NCI-H510A (cell line): ENCODE measurements around the gene ZNF407.

Experiments
- DNase-seq: peaks from one replicate; lab custom pipeline; 2025; lab: John Stamatoyannopoulos, UW

The ZNF407 gene

DNA sequence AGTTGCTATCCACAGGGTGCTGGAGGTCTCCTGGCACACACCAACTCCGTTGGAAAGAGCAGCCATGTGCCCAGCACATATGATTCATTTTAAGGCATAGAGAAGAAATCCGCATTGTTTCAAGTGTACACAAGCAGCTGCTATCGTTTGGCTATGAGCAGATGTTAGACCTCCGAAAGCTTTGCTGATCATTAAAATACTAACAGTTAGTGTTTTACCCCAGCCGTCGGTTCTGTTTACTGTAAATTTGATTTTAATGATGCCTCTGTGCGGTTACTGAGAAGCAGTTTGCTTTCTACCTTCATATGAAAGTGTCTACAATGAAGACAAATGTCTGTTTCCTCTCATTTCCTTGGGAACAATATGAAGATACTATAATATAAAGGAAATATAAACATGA, 456.4 kb downstream of the ZNF407 start:
- DNase-seq = no peak

DNA sequence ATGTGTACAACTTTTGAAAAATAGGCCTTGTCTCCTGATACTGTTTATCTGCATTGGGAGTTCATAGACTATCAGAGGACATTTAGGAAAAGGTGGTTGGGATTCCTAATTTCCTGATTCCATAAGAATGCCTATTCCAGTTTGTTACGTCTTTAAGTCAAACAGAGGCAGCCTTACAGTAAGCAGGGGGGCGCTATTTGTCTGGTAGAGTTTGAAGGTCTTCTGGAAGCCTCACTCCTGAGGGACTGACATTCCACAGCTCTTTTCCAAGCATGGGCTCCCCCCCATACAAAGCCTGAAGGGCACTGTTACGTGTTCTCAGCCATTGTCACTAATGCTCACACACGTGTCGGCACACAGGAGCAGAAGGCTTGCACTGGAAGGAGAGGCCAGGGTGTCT, 456.9 kb downstream of the ZNF407 start:
- no peak for DNase-seq

DNA sequence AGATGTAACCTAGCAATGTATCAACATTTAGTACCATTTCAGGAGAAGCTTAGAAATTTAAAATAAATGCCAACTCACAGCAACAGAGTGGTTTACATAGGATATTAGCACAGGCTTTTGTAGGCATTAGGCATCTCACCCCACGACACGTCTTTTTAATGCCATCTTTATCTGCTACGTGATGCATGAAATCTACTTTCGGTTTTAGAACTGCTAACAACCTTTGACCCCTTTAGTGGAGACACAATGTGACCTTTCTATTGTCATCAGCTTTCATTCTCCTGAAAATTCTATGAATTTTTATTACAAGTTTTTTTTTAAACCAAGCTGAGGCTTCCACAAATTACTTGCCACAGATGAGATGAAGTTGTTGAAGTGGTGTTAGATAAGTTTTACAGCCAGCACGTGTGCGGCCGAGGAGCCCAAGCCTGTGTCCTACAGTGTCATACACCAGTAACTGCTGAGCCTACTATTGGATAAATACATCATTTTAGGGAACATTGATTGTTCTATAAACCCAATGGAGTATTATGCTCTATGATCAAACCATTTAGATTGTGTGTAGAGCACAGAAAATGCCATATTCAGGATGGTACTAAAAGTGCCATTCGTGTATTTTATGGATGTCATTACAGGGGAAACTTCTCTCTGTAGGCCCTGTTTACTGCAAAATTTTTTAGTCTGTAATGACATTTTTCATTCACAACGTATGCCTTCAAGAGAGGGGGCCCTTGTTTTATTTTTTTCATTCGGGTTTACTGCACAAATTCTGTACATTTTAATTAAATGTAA, 459.7 kb downstream of the ZNF407 start:
- no peak for DNase-seq

DNA sequence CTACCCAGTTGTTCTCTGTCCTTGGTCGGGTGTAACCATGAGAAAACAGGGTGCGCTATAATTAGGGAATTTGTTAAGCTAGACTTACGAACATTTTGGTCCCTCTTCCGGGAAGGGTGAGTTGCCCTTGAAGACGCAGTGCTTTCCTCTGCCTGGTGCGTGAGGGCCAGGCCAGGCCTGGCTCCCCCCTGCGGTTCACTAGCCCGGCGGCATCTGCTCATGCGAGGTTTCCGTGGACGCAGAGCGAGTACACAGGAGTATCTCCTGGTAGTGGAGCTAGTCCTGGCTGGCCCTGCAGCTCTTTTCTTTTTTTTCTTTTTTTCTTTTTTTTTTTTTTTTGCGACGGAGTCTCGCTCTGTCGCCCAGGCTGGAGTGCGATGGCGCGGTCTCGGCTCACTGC, 462.5 kb downstream of the ZNF407 start:
- no peak for DNase-seq

DNA sequence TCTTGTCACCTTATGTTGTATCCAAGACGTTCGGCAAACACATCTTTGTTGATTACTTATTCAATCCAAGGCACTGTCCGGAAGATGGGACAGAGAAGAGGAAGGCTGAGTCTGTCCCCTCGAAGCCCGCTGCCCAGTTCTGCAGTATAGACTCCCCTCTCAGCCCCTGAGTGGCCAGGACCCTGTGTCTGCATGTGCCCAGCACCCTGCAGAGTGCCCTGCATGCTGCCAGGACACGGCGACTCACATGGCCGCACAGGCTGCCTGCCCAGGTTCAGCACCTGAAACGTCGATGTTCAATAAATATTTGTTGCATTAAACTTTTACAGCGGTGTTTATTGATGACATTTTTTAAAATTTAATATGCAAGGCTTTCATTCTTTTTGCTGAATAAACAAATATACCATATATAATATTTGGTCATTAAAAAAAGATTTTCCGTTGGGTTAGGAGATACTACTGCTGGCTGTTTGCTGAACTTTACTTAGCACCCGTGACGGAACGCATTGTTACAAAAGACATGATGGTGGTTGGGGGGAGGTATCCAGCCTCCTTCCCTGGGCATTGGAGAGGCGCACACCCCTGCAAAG, 464.7 kb downstream of the ZNF407 start:
- DNase-seq = no peak

DNA sequence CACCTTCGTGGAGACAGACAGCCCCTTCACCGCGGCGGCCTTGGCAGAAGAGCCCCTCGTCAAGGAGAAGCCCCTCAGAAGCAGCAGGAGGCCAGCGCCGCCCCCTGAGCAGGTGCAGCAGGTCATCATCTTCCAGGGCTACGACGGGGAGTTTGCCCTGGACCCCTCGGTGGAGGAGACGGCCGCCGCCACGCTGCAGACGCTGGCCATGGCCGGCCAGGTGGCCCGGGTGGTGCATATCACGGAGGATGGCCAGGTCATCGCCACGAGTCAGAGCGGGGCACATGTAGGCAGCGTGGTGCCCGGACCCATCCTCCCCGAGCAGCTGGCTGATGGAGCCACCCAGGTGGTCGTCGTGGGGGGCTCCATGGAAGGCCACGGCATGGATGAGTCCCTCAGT, 465.5 kb downstream of the ZNF407 start:
- no peak for DNase-seq

DNA sequence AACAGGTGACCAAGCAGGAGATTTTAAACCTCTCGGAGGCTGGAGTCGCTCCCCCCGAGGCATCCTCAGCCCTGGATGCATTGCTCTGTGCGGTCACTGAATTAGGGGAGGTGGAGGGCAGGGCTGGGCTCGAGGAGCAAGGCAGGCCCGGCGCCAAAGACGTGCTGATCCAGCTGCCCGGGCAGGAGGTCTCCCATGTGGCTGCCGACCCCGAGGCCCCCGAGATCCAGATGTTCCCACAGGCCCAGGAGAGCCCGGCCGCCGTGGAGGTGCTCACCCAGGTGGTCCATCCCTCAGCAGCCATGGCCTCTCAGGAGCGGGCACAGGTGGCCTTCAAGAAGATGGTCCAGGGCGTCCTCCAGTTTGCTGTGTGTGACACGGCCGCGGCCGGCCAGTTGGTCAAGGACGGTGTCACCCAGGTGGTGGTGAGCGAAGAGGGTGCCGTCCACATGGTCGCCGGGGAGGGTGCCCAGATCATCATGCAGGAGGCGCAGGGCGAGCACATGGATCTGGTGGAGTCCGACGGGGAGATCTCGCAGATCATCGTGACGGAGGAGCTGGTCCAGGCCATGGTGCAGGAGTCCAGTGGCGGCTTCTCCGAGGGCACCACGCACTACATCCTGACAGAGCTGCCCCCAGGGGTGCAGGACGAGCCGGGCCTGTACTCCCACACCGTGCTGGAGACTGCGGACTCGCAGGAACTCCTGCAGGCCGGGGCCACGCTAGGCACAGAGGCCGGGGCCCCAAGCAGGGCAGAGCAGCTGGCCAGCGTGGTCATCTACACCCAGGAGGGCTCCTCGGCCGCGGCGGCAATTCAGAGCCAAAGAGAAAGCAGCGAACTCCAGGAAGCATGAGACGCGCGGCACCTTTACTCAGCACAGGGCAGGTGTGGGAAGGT, 466.2 kb downstream of the ZNF407 start:
- no peak for DNase-seq

DNA sequence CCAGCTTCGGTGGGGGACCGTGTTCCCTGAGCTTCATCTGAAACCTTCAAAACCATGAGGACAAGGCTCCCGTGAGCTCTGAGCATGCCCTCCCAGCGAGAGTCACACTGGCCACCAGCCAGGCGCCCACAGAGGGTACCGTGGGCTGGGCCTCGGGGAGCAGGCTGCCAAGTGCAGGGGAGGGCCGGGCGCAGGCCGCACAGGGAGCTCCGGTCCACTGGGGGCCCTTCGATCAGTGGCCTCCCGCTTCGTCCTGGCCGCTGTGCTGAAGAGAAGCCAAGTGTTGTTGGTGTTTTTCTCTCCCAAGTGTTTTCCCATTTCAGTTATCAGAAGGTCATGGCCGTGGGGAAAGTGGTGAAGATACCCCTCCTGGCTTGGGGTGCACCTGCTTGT, 466.8 kb downstream of the ZNF407 start:
- DNase-seq = no peak

DNA sequence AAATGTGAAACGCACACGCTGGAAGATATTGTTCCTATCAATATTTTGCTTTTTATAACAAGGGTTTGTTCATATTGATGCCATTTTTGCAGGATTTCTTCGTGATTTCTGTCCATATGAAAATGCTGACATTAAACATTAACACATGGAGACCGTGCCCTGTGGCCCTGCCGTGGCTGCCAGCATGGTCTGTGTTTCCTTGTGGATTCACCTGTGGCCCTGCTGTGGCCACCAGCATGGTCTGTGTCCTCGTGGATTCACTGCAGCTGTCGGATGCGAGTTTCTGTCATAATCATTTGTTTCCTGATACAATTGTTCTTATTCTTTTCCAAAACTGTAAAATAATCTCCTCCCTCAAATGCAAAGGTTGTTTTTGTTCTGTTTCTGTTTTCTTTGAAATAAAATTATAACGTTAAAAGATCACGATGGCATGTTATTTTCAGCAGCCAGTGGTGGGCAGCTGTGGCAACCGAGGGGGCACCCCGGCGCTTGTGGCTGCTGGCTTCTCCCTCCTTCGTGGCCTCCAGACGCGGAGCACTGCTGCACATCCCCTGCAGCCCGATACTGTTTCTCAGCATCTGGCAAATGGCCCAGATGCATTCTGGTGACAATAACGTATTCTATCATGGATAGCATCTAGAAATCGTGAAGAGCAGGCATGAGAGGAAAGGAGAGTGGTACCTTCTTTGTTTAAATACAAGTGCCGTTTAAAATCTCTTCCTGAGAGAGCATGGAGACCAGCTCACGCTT, 467.8 kb downstream of the ZNF407 start:
- DNase-seq = no peak

DNA sequence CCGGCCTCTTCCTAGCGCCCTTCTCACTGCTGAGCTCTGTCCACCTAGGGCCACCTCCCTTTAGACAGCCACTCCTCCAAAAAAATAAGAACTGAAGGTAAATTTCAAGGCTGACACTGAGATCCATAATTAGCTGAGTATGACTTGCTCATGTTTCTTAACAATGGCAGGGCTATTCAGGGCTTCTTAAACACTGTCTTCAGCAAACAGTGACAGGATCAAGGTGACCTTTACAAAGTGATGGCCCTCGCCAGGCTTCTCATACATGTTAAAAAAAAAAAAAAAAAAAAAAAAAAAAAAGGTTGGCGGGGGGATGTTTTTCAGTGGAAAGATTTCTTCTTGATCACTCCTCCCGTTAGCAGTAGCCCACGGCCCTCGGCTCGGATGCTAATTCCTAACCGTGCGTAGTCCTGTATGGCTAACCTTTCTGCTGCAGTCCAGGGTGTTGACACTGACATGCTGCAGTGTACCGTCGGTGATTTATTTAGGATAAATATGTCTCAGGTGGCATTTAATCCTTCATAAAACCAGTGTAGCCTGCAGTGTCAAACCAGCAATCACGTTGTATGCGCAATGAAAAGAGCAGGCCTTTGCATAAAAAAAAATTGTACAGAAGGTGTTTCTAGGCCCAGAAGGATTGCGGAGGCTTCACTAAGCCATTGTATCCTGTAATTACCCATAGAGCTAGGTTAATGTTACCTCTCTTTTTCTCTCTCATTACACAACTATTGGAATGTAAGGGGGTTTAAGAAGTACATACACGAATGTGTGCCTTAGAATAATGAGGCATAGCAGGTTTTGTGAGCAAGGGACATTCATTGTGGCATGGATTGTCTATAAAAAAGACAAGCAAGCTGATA, 468.6 kb downstream of the ZNF407 start:
- DNase-seq = no peak

DNA sequence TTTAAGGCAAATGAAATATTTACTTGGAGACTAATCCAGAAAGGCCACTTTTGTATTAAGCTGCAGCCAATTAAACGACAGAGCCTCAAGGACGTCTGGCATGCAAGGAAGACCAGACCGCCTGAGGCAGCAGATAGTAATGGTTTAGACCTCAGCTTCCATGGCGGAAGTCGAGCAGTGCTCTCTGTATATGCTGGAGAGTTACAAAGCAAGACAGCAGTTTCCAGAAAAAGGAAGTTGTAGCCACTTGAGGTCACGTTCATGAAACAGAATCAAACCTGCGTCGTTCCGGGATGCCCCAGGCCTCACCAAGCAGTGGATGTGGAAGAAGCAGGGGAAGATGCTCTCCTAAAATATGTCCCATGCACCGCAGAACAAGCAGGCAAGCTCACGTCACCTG, 469.3 kb downstream of the ZNF407 start:
- DNase-seq = no peak

DNA sequence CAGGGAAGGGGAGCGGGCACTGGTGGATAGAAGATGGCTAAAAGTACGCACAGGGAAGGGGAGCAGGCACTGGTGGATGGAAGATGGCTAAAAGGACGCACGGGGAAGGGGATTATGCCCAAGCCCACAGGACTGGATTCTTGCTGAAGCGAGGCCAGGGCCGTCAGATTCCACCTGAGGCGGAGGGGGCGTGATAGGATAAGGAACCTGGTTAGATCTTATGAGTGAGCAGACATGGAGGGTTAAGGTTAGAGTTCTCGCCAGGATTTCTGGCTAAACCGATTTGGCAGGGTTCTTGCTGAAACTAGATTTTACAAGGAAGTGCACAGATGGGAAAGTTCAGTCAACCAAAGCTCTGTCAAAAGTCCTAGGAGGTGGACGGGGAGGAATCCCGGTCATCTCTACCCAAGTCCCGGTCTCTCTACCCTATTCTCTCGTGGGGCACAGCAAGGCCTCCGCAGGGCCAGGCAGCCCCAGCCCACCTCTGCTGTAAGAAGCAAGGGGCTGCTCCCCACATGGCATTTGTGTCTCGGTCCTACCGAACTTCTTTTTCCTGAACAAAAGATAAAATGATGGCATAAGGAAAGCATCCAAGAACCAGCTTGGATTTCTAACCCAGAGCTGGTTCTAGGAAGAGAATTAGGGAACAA, 470.5 kb downstream of the ZNF407 start:
- no peak for DNase-seq

DNA sequence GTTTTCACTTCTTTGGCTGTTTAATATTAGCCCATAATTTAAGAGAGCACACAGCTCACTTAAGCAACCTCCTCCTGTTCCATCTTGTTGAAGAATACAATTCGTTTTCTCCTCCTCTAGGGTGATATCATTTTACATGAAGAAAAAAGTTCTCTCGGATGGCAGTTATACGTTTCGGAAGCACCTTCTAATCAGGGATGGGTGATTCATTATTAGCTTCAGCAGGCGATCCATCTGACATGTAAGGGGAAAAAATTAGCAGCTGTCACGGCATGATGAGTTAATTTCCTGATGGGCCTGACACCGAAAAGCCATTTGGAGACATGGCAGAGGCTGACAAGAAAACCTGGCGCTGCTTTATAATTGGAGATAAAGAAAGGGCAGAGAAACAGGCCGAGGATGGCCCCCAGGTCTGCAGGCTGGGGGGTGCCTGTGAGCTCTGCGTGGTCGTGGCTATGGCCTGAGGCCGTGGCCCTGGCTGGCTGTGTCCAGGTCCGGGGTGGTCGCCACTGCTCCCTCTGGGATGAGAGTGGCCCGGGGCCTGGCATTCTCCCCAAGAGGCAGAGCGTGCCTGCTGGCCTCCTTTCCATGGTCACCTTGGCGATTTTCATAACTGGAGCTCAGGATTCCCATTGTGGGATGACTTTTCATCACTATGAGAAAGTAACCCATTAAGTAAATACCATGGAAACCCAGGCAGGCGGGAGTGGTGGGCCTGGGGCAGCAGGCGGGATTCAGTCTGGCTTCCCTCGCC, 471.2 kb downstream of the ZNF407 start:
- DNase-seq = no peak

DNA sequence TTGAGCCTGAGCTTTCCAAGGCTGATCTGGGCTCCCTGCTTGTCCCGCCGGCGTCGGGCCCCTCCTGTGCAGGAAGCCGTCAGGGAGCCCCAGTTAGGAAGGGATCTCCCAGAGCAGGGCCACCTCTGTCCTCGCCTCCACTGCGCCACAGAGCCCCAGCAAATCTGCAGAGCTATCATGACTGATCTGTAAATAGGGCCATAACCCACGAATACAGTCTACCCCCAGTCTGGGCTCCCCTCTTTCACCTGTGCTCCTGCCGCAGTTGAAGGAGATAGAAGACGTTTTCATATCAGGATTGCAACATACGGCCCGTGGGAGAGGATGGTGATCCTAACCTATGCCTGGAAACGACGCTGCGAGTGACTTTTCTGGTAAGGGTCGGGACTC, 472.6 kb downstream of the ZNF407 start:
- no peak for DNase-seq

DNA sequence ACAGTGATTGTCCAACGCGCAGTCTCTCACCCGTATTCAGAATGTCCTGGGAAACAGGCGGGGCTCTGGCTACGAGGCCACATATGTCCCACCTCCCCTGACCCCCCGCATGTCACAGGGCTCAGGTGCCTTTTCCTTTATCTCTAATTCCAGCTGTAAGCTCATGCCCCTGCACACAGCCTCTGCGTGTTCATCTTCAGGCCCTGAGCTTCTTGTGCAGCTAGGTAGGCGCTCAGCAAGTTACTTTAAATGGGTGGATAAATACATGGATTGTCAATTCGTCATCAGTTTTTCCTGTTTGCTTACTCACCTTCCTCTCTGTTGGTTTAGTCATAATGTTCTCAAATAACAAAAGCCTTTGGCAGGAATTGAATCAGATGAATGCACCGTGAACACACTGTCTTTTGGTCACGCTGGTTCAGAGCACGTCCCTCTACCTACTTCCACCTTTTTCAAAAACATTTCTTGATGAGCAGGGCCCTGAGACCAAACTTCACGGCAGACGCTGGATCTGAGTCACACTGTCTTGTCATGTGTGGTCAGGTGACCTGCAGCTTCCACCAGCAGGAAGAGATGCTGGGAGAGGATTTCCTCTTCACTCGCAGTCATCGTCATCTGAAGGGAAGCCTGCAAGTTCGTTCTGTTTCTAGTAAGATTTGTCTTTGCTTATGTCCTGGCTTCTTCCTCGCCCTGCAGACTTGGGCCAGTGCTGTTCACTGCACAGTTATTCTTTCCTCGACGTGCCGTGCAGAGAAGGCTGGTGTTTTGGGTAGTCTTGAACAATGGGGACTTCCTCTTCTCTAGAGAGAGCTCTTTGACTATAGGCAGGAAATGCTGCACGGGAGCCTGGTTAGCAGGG, 473.2 kb downstream of the ZNF407 start:
- peak; percentile 83 for DNase-seq

DNA sequence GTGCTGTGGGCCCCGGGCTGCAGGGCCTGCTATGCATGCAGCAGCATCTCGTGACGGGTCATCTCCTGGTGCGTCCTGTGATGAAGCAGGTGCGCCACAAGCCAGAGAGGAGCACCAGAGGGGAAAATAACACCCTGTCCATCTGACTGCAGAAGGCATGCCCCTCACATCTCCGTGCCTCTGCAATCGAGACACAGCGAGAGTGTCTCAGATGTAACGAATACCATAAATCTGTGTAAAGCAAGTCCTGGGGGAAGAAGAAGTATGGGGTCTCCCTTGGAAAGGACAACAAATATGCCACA, 473.8 kb downstream of the ZNF407 start:
- peak; percentile 40 for DNase-seq

DNA sequence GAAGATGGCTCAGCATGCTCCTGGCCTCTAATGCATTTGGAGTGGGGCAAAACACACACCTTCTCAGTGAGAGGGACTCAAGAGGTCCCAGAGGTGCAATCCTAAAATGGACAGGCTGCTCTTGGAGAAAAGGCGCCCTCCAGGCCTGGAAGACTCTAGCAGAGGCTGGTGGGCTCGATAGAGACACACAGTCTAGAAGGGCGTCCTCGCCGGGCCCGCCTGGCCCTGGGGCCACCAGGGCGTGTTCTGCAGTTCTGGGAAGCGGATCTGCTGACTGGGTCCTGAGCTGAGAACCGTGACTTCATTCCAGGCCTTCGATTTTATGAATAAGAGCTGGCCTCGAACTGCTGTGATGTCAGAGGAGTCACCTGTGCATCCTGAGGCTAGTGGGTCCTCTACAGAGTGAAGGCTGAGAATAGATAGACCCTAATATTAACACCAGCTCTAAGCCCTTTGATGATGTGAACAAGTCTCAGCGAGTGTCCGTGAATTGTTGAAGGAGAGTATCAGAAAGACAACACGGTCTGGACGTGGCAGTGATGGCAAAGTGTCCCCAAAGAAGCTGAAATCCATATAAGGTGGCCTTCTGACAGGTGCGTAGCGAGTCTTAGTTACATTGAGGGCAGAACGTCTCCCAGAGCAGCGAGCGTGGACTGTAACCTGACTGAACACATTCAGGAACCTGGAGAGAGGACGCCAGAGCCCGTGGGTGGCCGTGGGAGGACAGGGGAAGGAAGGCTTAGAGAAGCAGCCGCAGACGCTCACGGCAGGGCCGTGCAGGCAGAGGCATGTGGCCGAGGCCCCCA, 474.4 kb downstream of the ZNF407 start:
- DNase-seq = no peak

DNA sequence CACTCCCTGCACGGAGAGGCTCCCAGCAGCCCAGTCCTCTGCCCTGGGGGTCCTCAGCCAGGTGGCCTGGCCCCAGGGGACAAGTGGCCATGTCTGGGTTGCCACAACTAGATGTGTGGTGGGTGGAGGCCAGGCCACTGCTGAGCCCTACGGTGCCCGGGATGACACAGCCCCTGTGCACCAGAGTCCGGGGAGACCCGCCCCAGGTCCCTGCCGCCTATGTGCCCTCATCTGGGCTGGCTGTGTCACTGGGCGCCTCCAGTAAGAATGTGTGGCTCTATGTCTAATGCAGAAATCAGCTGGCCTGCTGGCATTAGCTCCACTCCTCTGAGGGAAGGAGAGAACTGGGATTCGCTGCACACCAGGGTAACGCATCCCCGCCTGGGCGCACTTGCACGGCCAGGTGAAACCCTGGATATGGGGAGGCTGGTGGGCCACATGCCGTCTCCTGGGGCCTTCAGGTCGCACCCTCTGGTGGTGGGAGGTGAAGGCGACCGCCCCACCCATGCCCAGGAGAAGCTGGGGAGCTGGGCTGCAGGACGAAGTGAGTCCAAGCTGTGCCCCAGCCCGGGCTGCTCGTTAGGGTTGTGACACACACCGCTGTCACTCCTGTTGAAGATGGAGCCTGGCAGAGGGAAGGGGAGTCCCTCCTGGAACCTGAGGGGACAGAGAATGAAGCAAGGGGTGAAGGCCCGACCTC, 475.2 kb downstream of the ZNF407 start:
- no peak for DNase-seq
